PC-9 (cell line): Measurements from ENCODE around the gene IRAK1. TPM values are rescaled to one million over a fixed set of nuclear protein-coding genes. Genes with fewer than 3 reads are reported as not detected.

Experiments used
- BruUV-seq: library from RNA; stranded (reverse); fragments of 400-500 nt; replicated peaks from 2 replicates; lab custom pipeline; 2021; lab: Mats Ljungman, UMichigan
- CTCF ChIA-PET: fragments of 300-600 bp; sonication (Branson Sonifier 250); formaldehyde crosslinking; loops from one replicate; lab custom pipeline; 2022; ENCODE audit warnings: antibody characterized with exemption; lab: Charles Lee
- POLR2A ChIA-PET: fragments of 300-600 bp; sonication (Branson Sonifier 250); formaldehyde crosslinking; loops from one replicate; lab custom pipeline; 2022; ENCODE audit warnings: antibody characterized with exemption; ENCODE audit not compliant: unreplicated experiment; lab: Charles Lee
- DNase-seq, 2 experiments: peaks; one replicate each; pipeline versions ENCODE4 v3.0.0 to v3.0.0-alpha.2; 2015 to 2022; ENCODE audit warnings: mixed read lengths in 1 of 2
- H2AFZ ChIP-seq: fragments of 200-600 bp; sonication (generic); 2 replicates; pipeline ENCODE4 v1.8.1; 2017; ENCODE audit warnings: antibody characterized with exemption
- H3F3A ChIP-seq: fragments of 200-600 bp; sonication (generic); 2 replicates; pipeline ENCODE4 v1.8.1; 2017; ENCODE audit warnings: antibody characterized with exemption, mild to moderate bottlenecking, low read depth; ENCODE audit not compliant: insufficient read depth
- H3K27ac ChIP-seq: fragments of 200-600 bp; sonication (generic); 2 replicates; pipeline ENCODE4 v1.6.1; 2016; ENCODE audit warnings: mixed run types
- H3K27me3 ChIP-seq: fragments of 200-600 bp; sonication (generic); 2 replicates; pipeline ENCODE4 v1.6.1; 2016; ENCODE audit warnings: low read depth, mixed run types; ENCODE audit not compliant: insufficient read depth
- H3K36me3 ChIP-seq: fragments of 200-600 bp; sonication (generic); 2 replicates; pipeline ENCODE4 v1.6.1; 2016; ENCODE audit warnings: low read depth, mixed run types
- H3K4me1 ChIP-seq: fragments of 200-600 bp; sonication (generic); replicated peaks from 2 replicates; pipeline ENCODE4 v1.6.1; 2016; ENCODE audit warnings: mixed run types; ENCODE audit not compliant: insufficient read depth
- H3K4me2 ChIP-seq: fragments of 200-600 bp; sonication (generic); 2 replicates; pipeline ENCODE4 v1.6.1; 2017; ENCODE audit warnings: mixed run types
- H3K4me3 ChIP-seq: fragments of 200-600 bp; sonication (generic); 2 replicates; pipeline ENCODE4 v1.6.1; 2016; ENCODE audit warnings: mixed run types
- H3K79me2 ChIP-seq: fragments of 200-600 bp; sonication (generic); 2 replicates; pipeline ENCODE4 v1.6.1; 2017; ENCODE audit warnings: low read depth, mixed run types
- H3K9me2 ChIP-seq: fragments of 200-600 bp; sonication (generic); 2 replicates; pipeline ENCODE4 v1.8.1; 2017; ENCODE audit warnings: mild to moderate bottlenecking; ENCODE audit not compliant: insufficient read depth
- H3K9me3 ChIP-seq: fragments of 200-600 bp; sonication (generic); 2 replicates; pipeline ENCODE4 v1.8.1; 2016; ENCODE audit warnings: low read depth; ENCODE audit not compliant: insufficient read depth
- H4K20me1 ChIP-seq: fragments of 200-600 bp; sonication (generic); 2 replicates; pipeline ENCODE4 v1.8.1; 2017; ENCODE audit not compliant: insufficient read depth
- EZH2 ChIP-seq: fragments of 200-600 bp; sonication (generic); IDR thresholded peaks from 2 replicates; pipeline ENCODE4 v1.8.0; 2017; ENCODE audit warnings: antibody characterized with exemption, low read depth
- intact Hi-C: fragments of 100-400 bp; cut with micrococcal nuclease; formaldehyde crosslinking; loops from one replicate; pipeline ENCODE4 v1.10.0; 2022; ENCODE audit not compliant: unreplicated experiment
- total RNA-seq: library from RNA; stranded (reverse); gene quantifications from 2 replicates; pipeline ENCODE4 v1.2.3, GENCODE V29; 2021
- TF ChIP-seq, protein P1 (sequence below): fragments of 200-600 bp; sonication (generic); conservative IDR thresholded peaks from 2 replicates; pipeline ENCODE4 v1.6.1; 2017; ENCODE audit warnings: mixed run types, antibody characterized with exemption, mild to moderate bottlenecking, moderate library complexity

The IRAK1 gene
- total RNA-seq, 1 experiment from 2014 or later: 364 TPM

DNA sequence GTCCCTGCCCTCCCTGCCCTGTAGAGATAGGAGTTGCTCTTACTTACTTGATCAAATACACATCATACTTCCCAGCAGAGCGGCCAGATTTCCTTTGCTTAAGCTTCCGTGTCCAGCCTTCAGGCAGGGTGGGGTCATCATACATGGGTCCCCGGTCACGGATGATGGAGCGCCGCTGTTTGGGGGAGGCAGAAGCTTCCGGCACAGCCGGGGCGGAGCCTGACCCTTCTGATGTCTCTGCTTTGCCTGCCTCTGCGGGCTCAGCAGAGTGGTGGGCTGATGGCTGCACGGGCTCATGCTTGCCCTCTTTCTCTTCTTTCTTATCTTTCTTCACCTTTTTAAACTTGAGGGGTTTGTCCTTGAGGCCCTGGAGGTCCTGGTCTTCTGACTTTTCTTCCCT, 12.5 kb upstream of the IRAK1 start:
- Histone ChIP-seq H3K36me3 (no peaks in the 10 kb centered on the region), H3K9me2 (no peaks in the 10 kb centered on the region), H4K20me1 (peaks cover under 1% of the 10 kb centered on the region; the same call in 1 of the 2 replicates), H3K4me2 (no peak overlapping the region), H3K4me3 (no peak overlapping the region), H2AFZ (no peak overlapping the region), H3K9me3 (no peaks in the 10 kb centered on the region), H3K27me3 (no peaks in the 10 kb centered on the region), H3K27ac (no peak overlapping the region), H3K4me1 (no peaks in the 10 kb centered on the region), H3F3A (no peaks in the 10 kb centered on the region), H3K79me2 (no peaks in the 10 kb centered on the region)
- no peak for TF ChIP-seq EZH2
- TF ChIP-seq, protein P1, sequence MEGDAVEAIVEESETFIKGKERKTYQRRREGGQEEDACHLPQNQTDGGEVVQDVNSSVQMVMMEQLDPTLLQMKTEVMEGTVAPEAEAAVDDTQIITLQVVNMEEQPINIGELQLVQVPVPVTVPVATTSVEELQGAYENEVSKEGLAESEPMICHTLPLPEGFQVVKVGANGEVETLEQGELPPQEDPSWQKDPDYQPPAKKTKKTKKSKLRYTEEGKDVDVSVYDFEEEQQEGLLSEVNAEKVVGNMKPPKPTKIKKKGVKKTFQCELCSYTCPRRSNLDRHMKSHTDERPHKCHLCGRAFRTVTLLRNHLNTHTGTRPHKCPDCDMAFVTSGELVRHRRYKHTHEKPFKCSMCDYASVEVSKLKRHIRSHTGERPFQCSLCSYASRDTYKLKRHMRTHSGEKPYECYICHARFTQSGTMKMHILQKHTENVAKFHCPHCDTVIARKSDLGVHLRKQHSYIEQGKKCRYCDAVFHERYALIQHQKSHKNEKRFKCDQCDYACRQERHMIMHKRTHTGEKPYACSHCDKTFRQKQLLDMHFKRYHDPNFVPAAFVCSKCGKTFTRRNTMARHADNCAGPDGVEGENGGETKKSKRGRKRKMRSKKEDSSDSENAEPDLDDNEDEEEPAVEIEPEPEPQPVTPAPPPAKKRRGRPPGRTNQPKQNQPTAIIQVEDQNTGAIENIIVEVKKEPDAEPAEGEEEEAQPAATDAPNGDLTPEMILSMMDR: no peak
- no TSS peak for BruUV-seq
- POLR2A ChIA-PET: no interaction called here
- intact Hi-C loops: no loop called here
- DNase-seq: no peak
- CTCF ChIA-PET: no interaction called here

DNA sequence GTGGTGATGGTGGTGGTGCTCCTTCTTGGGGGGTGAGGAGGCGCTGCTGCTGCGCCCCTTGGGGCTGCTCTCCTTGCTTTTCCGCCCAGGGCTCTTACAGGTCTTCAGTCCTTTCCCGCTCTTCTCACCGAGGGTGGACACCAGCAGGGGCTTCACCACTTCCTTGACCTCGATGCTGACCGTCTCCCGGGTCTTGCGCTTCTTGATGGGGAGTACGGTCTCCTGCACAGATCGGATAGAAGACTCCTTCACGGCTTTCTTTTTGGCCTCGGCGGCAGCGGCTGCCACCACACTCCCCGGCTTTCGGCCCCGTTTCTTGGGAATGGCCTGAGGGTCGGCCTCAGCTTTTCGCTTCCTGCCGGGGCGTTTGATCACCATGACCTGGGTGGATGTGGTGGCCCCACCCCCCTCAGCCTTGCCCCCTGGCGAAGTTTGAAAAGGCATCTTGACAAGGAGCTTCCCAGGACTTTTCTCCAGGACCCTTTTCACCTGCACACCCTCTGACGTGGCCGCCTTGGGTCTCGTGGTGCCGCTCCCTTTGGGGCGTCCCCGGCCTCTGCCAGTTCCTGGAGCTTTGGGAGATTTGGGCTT, 11.1 kb upstream of the IRAK1 start:
- Histone ChIP-seq H3F3A (no peaks in the 10 kb centered on the region), H3K27me3 (no peaks in the 10 kb centered on the region), H3K79me2 (no peaks in the 10 kb centered on the region), H3K36me3 (no peaks in the 10 kb centered on the region), H2AFZ (no peak overlapping the region), H3K27ac (no peak overlapping the region), H4K20me1 (no peaks in the 10 kb centered on the region), H3K9me2 (no peaks in the 10 kb centered on the region), H3K4me1 (no peaks in the 10 kb centered on the region), H3K4me3 (no peak overlapping the region), H3K9me3 (no peaks in the 10 kb centered on the region), H3K4me2 (no peak overlapping the region)
- ChIA-PET CTCF (no interaction called here), POLR2A (no interaction called here)
- intact Hi-C loops: no loop called here
- no TSS peak for BruUV-seq
- no peak for DNase-seq
- TF ChIP-seq, protein P1: no peak
- no peak for TF ChIP-seq EZH2

DNA sequence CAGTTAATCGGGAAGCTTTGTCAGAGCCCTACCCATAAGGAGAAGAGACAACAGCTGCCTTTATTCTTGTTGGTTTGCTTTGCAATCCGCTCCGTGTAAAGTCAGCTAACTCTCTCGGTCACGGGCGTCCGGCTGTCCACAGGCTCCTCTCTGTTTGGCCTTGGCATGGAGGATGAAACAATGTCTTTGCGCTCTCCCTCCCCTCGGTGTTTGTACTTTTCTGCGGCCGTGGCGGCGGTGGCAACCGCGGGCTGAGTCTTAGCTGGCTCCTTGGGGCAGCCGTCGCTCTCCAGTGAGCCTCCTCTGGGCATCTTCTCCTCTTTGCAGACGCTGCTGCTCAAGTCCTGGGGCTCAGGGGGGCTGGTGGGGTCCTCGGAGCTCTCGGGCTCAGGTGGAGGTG, 10.6 kb upstream of the IRAK1 start:
- TSS peak; percentile 20 for BruUV-seq
- no peaks in the 10 kb centered on the region for H3K9me2 ChIP-seq

More for the DNA sequence above, 10.6 kb upstream of the IRAK1 start:
- Histone ChIP-seq H3K4me3 (no peak overlapping the region), H3K27ac (no peak overlapping the region), H3K4me2 (no peak overlapping the region), H2AFZ (no peak overlapping the region), H3K9me3 (no peaks in the 10 kb centered on the region), H3K79me2 (no peaks in the 10 kb centered on the region), H3F3A (no peaks in the 10 kb centered on the region), H4K20me1 (no peaks in the 10 kb centered on the region), H3K4me1 (no peaks in the 10 kb centered on the region), H3K36me3 (no peaks in the 10 kb centered on the region), H3K27me3 (no peaks in the 10 kb centered on the region)
- POLR2A ChIA-PET: no interaction called here
- TF ChIP-seq EZH2: no peak
- TF ChIP-seq, protein P1: no peak
- no peak for DNase-seq
- intact Hi-C loops: no loop called here
- CTCF ChIA-PET: no interaction called here
